Measurements from ENCODE around the gene PSORS1C1.
"Not testable (repeated sequence)": the region's sequence is repeated elsewhere in the genome, so short reads cannot be mapped to it uniquely, and the experiment has no call there.

GRCh38 chr6:31164475-31165063 lies 50.0 kb downstream of the PSORS1C1 start:
- TF ChIP-seq CTCF (IDR thresholded peaks at IDR 0.05; ENCODE audit: insufficient read depth, low read length); SPI1 (IDR thresholded peaks at IDR 0.05; ENCODE audit: borderline replicate concordance, low read depth); POLR2AphosphoS5 (IDR thresholded peaks at IDR 0.05; ENCODE audit: low read depth): not testable (repeated sequence)

All from HL-60 (cell line).